GM04503 (cell line): ENCODE data around the gene MPP7.
"Not testable (repeated sequence)": the region's sequence is repeated elsewhere in the genome, so short reads cannot be mapped to it uniquely, and the experiment has no call there.

ENCODE experiments used
- DNase-seq: peaks from one replicate; pipeline ENCODE4 v3.0.0-alpha.2; 2012; ENCODE audit warnings: low read depth

Gene MPP7

GRCh38 chr10:28302638-28303488, at the start of gene MPP7:
Gene MPP7, minus strand, starts transcription at chr10:28303064. Its CDS starts 64,460 bp downstream, at chr10:28238604.
- DNase-seq, result peak; percentile 88

- DNase-seq, result no peak
Observed at GRCh38 chr10:28349892-28350291, 47.0 kb upstream of the MPP7 start.

- DNase-seq, result no peak
Observed at GRCh38 chr10:28343987-28344895, 41.4 kb upstream of the MPP7 start.

GRCh38 chr10:28343252-28343651, 40.4 kb upstream of the MPP7 start:
- no peak for DNase-seq

- not testable (repeated sequence) for DNase-seq
Observed at GRCh38 chr10:28341679-28342078, 38.8 kb upstream of the MPP7 start.

GRCh38 chr10:28332726-28333125, 29.9 kb upstream of the MPP7 start:
- no peak for DNase-seq

- peak; percentile 58 for DNase-seq
Observed at GRCh38 chr10:28331841-28332240, 29.0 kb upstream of the MPP7 start.

- DNase-seq, result no peak
Observed at GRCh38 chr10:28331066-28331465, 28.2 kb upstream of the MPP7 start.

GRCh38 chr10:28328346-28328745, 25.5 kb upstream of the MPP7 start:
- DNase-seq, result no peak

GRCh38 chr10:28327491-28327880, 24.6 kb upstream of the MPP7 start:
- no peak for DNase-seq

- no peak for DNase-seq
Observed at GRCh38 chr10:28326516-28327490, 23.9 kb upstream of the MPP7 start.

GRCh38 chr10:28320799-28321198, 17.9 kb upstream of the MPP7 start:
- DNase-seq, result no peak

- no peak for DNase-seq
Observed at GRCh38 chr10:28320090-28320489, 17.2 kb upstream of the MPP7 start.

- DNase-seq, result not testable (repeated sequence)
Observed at GRCh38 chr10:28319061-28319460, 16.2 kb upstream of the MPP7 start.

GRCh38 chr10:28318626-28319025, 15.8 kb upstream of the MPP7 start:
- DNase-seq, result no peak

- DNase-seq, result no peak
Observed at GRCh38 chr10:28317760-28318159, 14.9 kb upstream of the MPP7 start.

- DNase-seq, result no peak
Observed at GRCh38 chr10:28316696-28317095, 13.8 kb upstream of the MPP7 start.

- DNase-seq, result no peak
Observed at GRCh38 chr10:28315140-28315539, 12.3 kb upstream of the MPP7 start.

GRCh38 chr10:28314211-28314610, 11.3 kb upstream of the MPP7 start:
- DNase-seq, result no peak

- no peak for DNase-seq
Observed at GRCh38 chr10:28312572-28312971, 9.7 kb upstream of the MPP7 start.

- no peak for DNase-seq
Observed at GRCh38 chr10:28311104-28311503, 8.2 kb upstream of the MPP7 start.

GRCh38 chr10:28307267-28307666, 4.4 kb upstream of the MPP7 start:
- DNase-seq, result no peak
